ENCODE data around the gene GLUL. TPM values are rescaled to one million over a fixed set of nuclear protein-coding genes. Genes with fewer than 3 reads are reported as not detected.
A peak's percentile ranks its signal among the peaks of the same experiment; 100 is the strongest.

Gene GLUL
- total RNA-seq, 2 donors from 2014 or later = 621 to 1,699 TPM

DNA sequence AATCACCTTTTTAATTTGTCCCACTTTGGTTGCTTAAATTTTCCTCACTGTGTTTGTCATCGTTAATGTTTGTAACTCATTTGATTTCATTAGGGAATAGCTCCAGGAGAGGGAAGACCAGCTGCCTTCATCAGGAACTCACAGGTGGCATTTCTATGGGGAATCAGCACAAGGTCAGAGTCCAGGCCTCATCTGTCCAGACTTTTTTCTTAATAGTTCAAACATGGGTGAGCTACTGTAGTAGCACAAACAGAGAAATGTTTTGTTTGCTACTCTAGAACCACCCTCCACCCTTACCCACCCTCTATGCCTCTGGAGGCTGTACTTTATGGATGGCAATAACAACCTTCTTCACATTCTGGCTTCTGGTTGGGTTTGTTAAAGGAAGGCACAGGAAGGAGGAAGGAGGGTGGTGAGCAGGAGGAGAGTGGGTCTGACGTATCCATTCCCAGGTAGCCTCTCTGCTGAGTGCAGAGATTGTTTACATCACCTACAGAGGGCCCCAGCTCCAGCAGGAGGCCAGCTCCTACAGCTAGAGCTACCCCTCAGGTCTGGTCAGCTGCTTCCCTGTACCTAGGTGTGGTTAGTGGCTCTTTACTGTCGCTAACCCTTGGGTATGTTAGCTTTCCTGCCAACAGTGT, 17.0 kb upstream of the GLUL start:
- Histone ChIP-seq H3K27ac (peak overlapping the region in 3 of 4 donors; percentile 33 to 68 (median 57)), H3K27me3 (no peaks in the 10 kb centered on the region), H3K9me3 (no peaks in the 10 kb centered on the region), H3K4me1 (peaks cover 12% of the 10 kb centered on the region), H3K36me3 (replicated peaks in 1 of 2; ENCODE audit: insufficient read depth in 1 of 2, low read depth in 2 of 2) (no peaks in the 10 kb centered on the region), H3K4me3 (no peak overlapping the region)
- DNase-seq = no peak
- TF ChIP-seq CTCF (IDR thresholded peaks at IDR 0.05) = no peak
- intact Hi-C loops (cut with DNase I) = no loop called here
- 30 to 44% methylated on average over 3 of the region's 3 CpGs for WGBS, 2 donors
- no peak for ATAC-seq

- intact Hi-C loops (cut with DNase I) = no loop called here
- Histone ChIP-seq H3K36me3 (replicated peaks in 1 of 2; ENCODE audit: insufficient read depth in 1 of 2, low read depth in 2 of 2) (no peaks in the 10 kb centered on the region), H3K9me3 (no peaks in the 10 kb centered on the region), H3K4me1 (peaks cover 12% of the 10 kb centered on the region), H3K27me3 (no peaks in the 10 kb centered on the region), H3K27ac (peak overlapping the region in 1 of 4 donors; percentile 68), H3K4me3 (no peak overlapping the region)
- DNase-seq (no peak), ATAC-seq (no peak)
- WGBS, 2 donors = 21 to 42% methylated on average over 3 of the region's 3 CpGs
- TF ChIP-seq POLR2A (IDR thresholded peaks at IDR 0.05) = no peak
- no peak for TF ChIP-seq CTCF (IDR thresholded peaks at IDR 0.05)
Measured at GRCh38 chr1:182407724-182408123, 16.1 kb upstream of the GLUL start.

DNA sequence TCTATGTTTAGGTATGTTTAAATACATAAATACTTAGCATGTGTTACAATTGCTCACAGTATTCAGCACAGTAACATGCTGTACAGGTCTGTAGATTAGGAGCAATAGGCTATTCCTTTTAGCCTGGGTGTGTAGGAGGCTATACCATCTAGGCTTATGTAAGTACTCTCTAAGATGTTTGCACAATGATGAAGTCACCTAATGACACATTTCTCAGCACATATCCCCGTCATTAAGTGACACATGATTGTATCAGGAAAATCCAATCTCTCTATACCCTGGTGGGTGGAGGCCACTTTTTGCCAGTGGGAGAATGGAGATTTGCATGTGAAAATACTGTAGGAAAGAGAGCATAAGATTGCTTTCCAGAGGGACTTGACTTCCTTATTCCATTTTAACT, 14.4 kb upstream of the GLUL start:
- no peak overlapping the region for H3K4me3 ChIP-seq
- no peaks in the 10 kb centered on the region for H3K9me3 ChIP-seq
- H3K4me1 ChIP-seq = peaks cover 12% of the 10 kb centered on the region
- no peaks in the 10 kb centered on the region for H3K27me3 ChIP-seq
- 41 to 70% methylated on average over 1 of the region's 1 CpG for WGBS, 2 donors
- DNase-seq = no peak
- intact Hi-C loops (cut with DNase I) = no loop called here
- no peaks in the 10 kb centered on the region for H3K36me3 ChIP-seq (replicated peaks in 1 of 2; ENCODE audit: insufficient read depth in 1 of 2, low read depth in 2 of 2)
- no peak for TF ChIP-seq CTCF (IDR thresholded peaks at IDR 0.05)
- no peak for TF ChIP-seq POLR2A (IDR thresholded peaks at IDR 0.05)
- no peak for ATAC-seq
- H3K27ac ChIP-seq = no peak overlapping the region

DNA sequence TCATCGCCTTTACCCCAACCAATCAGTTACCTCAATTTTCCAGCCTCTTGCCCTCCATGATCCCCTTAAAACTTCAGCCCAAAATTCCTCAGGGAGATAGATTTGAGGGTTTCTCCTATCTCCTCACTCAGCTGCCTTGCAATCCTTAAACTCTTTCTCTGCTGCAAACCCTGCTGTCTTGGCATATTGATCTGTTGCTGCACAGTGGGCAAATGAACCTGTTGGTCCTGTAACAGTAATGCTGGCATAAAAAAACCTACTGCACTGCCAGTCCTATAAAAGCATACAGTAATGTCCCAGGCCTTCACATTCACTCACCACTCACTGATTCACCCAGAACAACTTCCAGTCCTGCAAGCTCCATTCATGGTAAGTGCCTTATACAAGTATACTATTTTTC, 14.0 kb upstream of the GLUL start:
- ATAC-seq (no peak), DNase-seq (no peak)
- no peaks in the 10 kb centered on the region for H3K9me3 ChIP-seq
- H3K4me3 ChIP-seq = no peak overlapping the region
- TF ChIP-seq POLR2A (IDR thresholded peaks at IDR 0.05) (no peak), CTCF (IDR thresholded peaks at IDR 0.05) (no peak)
- no peaks in the 10 kb centered on the region for H3K36me3 ChIP-seq (replicated peaks in 1 of 2; ENCODE audit: insufficient read depth in 1 of 2, low read depth in 2 of 2)
- H3K4me1 ChIP-seq = peaks cover 8% of the 10 kb centered on the region
- no peaks in the 10 kb centered on the region for H3K27me3 ChIP-seq
- 85 to 89% methylated on average over 1 of the region's 1 CpG for WGBS, 2 donors
- no peak overlapping the region for H3K27ac ChIP-seq
- intact Hi-C loops (cut with DNase I) = no loop called here

DNA sequence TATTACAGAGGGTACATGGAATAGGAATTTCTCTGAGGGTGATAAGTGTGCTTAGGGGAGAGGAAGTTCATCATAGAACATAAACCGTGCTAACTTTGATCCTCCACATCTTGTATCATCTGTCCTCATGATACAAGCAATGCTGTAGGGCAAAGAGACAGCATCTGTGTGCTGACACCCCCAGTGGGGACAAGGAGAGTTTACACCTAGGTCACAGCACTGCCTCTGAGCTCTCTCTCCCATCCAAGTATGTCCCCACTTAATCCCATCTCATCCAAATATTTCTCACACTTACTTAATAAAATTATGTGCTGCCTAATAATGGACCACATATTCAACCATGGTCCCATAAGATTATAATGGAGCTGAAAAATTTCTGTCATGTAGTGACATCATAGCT, 13.2 kb upstream of the GLUL start:
- WGBS, 2 donors = 63 to 87% methylated on average over 1 of the region's 1 CpG
- H3K36me3 ChIP-seq (replicated peaks in 1 of 2; ENCODE audit: insufficient read depth in 1 of 2, low read depth in 2 of 2) = no peaks in the 10 kb centered on the region
- ATAC-seq (no peak), DNase-seq (no peak)
- no peaks in the 10 kb centered on the region for H3K27me3 ChIP-seq
- peaks cover 8% of the 10 kb centered on the region for H3K4me1 ChIP-seq
- intact Hi-C loops (cut with DNase I) = no loop called here
- no peak for TF ChIP-seq CTCF (IDR thresholded peaks at IDR 0.05)
- TF ChIP-seq POLR2A (IDR thresholded peaks at IDR 0.05) = no peak
- H3K27ac ChIP-seq = no peak overlapping the region
- H3K9me3 ChIP-seq = no peaks in the 10 kb centered on the region
- H3K4me3 ChIP-seq = no peak overlapping the region
